GM20000 (cell line): Measurements from ENCODE around the gene CEP170.
"Not testable (repeated sequence)": the region's sequence is repeated elsewhere in the genome, so short reads cannot be mapped to it uniquely, and the experiment has no call there.

Experiments used
- DNase-seq: peaks from one replicate; pipeline ENCODE4 v3.0.0; 2012; ENCODE audit warnings: low spot score
- CTCF ChIP-seq: IDR thresholded peaks from 2 replicates; pipeline ENCODE4 v1.5.1; 2012; ENCODE audit warnings: mild to moderate bottlenecking, control low read depth; ENCODE audit errors: extremely low read depth, missing control alignments

CEP170 gene

DNA sequence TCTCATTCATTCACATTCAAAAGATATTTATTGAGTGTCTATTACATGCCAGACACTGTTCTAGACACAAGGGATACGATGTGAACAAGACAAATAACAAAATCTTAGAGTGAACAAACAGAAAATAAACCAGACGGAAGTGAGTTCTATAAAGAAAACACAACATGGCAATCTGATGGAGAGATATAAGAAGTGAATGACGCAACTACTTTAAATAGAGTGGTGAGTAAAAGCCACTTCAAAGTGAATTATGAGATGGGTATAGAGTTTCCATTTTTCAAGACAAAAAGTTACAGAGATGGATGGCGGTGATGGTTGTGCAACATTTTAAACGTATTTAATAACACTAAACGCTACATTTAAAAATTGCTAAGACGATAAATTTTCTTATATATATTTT is 75.4 kb downstream of the CEP170 start:
- no peak for TF ChIP-seq CTCF
- DNase-seq: no peak

DNA sequence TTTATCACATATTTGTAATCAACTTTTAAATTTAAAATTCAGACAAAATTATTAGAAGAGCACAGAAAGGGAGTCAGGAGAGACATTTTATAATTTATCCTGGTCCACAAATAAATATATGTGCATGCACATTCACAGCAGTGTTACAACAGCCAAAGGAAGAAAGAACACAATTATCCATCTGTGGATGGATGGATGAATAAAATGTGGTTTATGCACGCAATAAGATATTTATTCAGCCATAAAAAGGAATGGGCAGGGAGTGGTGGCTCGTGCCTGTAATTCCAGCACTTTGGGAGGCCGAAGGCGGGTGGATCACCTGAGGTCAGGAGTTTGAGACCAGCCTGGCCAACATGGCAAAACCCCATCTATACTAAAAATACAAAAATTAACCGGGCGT is 77.3 kb downstream of the CEP170 start:
- not testable (repeated sequence) for DNase-seq

- DNase-seq: not testable (repeated sequence)
Measured at GRCh38 chr1:243173758-243174369, 81.2 kb downstream of the CEP170 start.

DNA sequence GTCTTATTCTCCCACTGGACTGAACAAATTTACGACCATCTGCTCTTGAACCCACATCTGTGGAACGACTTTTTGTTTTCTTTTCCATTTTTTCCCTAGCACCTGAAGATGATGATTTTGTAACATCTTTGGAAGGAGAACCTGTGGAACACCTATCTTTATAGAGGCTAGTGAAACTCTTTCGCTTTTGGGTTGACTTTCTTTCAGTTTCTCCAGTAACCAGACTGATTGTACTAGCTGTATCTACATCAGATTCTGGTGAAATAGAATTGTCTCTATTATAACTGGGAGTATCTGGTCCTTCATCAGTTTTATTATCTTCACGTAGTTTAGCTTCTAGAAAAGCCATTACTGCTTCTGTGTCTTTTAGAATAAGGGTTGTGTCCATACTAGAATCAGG is 90.2 kb downstream of the CEP170 start:
- not testable (repeated sequence) for DNase-seq

- DNase-seq: not testable (repeated sequence)
Measured at GRCh38 chr1:243150906-243151305, 104.2 kb downstream of the CEP170 start.

DNA sequence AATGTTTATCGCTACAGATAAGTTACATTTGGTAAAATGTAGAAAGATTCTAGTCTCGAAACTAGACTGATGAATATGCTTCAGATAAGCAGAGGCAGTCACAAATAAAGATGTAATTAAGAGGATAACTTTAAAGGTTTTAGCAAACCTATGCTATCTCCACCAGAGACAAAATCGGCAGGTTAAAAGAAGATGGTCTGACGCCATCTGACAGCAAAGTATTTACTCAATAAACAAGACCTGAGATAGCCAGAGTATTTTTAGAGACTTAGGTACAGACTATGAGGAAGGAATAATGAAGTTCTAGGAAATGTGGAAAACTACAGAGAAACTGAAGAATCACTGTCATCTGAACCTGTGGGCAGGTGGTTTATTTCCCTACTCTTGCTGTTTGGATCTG is 106.0 kb downstream of the CEP170 start:
- DNase-seq: not testable (repeated sequence)

DNA sequence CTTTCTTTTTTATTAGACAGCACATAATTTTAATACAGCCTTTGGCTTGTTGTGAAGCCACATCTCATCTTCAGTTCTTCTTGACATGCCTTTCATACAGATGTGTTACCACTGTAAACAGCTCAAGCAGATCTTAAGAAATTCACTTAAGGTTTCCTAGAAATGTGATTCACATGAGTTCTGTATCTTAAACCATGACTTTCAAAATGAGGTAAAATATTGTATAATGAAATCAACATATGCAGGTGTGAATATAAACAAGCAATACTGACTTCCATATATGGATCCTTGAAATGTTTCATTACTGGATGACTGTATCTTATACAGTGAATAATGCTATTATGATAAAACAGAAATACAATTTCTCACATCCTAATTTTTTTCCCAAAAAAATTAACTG is 107.7 kb downstream of the CEP170 start:
- not testable (repeated sequence) for DNase-seq

DNA sequence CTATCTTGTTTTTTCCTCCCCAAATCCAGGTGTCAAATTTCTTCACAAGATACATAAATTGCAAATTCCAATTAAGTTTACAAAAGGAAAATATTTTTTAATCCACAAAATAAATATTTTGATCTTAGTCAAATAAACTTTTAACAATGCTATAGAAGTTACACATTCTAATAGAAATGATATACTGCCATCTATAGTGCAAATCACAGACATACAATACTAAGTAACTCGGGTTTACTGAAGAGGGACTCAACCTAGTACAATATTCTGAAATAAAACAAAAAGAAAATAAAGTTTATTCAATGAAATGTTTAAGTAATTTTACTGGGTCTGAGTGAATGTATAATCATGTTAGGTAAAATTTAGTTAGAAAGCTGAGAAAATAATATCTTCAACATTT is 114.6 kb downstream of the CEP170 start:
- not testable (repeated sequence) for DNase-seq

DNA sequence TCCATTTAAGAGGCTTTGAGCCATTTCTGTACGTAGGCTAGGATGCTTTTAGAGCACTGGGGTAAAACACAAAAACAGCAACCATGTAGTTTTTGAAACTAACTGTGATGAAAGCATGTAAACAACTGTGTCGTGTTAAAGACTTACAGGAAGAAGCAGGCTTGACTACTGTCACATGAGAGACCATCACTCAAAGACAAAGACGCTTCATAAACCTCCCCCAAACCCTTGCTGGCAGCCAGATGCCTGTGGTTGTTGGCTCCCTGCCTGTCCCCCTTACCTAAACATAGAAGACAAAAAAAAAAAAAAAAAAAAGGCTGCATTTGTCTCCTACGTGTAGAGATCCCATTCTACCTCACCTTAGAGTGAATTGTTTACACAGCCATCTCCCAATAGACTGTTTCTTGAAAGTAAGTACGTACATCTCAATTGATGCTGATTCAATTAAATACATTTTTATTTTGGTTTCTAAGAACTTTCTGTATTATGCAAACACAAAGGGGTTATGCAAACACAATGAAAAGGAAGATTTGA is 132.1 kb downstream of the CEP170 start:
- not testable (repeated sequence) for DNase-seq

- not testable (repeated sequence) for DNase-seq
Measured at GRCh38 chr1:243121939-243122338, 133.1 kb downstream of the CEP170 start.

- not testable (repeated sequence) for DNase-seq
Measured at GRCh38 chr1:243118601-243119322, 136.3 kb downstream of the CEP170 start.

- not testable (repeated sequence) for DNase-seq
Measured at GRCh38 chr1:243116187-243116586, 138.9 kb downstream of the CEP170 start.

DNA sequence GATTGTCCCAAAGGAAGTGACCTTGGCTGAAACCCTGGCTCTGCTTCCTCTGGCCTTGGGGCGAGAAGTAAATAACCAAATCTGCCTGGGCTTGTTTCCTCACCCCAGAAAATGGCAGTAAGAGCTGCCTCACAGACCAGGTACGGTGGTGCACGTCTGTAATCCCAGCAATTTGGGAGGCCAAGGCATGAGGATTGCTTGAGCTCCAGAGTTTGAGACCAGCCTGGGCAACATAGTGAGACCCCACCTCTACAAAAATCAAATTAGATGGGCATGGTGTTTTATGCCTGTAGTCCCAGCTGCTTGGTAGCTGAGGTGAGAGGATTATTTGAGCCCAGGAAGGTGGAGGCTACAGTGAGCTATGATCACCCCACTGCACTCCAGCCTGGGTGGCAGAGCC is 140.3 kb downstream of the CEP170 start:
- DNase-seq: not testable (repeated sequence)

DNA sequence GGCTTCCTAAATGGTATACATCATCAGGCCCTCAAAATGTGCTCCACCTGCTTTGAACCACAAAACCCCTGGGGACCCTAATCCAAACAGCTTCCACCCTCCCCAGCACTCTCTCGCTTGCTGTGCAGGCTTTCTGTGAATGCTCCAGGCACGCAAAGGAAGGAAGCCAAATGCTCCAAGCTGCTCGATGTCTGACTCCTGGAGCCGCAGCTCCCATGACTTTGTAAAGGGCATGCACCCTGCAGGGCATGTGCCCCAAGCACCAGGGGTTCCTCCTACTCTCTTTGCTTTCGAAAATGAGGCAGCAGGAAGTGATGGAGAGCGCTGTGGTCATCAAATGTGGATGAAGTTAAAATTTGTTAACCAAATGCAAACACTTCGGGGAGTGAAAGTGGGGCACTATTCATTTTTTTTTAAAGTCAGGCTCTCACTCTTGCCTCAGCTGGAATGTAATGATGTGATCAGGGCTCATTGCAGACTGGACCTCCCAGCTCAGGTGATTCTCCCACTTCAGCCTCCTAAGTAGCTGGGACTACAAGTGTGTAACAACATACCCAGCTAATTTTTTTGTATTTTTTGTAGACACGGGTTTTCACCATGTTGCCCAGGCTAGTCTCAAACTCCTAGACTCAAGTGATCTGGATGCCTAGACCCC is 140.9 kb downstream of the CEP170 start:
- peak; percentile 5 for DNase-seq

DNA sequence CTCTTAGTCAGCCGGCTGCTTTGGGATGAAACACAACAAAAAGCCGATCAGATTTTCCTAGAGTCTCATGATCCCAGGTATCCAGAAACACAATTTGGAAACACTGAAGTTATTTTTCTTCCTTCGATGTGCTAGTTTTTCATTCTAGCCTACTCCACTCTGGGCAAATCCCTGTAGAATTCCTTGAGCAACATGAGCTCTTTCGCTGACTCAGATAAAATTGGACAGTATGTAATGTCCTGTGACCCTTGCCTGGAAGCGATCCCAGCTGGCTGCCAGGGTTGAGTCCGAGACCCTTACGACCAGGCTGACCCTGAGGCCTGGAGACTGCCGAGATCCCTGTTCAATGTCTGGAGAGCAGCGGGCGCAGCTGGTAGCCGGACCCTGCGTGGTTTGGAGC is 147.9 kb downstream of the CEP170 start:
- not testable (repeated sequence) for DNase-seq

DNA sequence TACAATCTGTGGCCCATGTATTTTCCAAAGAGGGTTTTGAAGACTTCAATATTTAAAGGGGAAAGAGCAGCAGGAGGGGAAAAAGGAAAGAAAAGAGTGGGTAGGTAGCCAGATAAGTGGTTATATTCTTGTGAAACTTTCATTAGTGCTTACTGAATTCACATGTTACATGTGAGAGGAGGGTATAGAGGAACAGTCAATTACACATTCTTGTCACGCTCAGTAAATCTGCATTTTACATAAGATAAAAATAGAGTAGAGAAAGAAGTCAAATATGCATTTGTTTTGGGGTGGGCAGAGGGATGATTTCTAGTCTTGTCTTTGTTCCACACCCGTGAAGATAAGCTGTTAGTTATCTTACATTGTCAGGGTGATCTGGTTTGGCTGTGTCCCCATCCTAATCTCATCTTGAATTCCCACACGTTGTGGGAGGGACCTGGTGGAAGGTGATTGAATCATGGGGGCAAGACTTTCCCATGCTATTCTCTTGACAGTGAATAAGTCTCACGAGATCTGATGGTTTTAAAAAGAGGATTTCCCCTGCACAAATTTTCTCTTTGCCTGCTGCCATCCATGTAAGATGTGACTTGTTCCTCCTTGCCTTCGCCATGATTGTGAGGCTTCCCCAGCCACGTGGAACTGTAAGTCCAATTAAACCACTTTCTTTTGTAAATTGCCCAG is 149.3 kb downstream of the CEP170 start:
- DNase-seq: not testable (repeated sequence)

DNA sequence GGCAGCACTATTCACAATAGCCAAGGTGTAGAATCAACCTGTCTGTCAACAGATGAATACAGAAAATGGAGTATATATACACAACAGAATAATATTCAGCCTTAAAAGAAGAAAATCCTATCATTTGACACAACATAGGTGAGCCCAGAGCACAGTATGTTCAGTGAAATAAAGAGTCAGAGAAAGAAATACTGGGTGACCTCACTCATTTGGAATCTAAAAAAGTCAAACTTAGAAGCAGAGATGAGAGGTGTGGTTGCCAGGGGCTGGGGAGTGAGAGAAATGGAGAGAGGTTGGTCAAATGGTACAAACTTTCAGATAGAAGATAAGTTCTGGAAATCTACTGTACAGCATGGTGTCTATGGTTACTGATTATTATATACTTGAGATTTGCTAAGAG is 150.0 kb downstream of the CEP170 start:
- not testable (repeated sequence) for DNase-seq

- DNase-seq: not testable (repeated sequence)
Measured at GRCh38 chr1:243104452-243104851, 150.6 kb downstream of the CEP170 start.

DNA sequence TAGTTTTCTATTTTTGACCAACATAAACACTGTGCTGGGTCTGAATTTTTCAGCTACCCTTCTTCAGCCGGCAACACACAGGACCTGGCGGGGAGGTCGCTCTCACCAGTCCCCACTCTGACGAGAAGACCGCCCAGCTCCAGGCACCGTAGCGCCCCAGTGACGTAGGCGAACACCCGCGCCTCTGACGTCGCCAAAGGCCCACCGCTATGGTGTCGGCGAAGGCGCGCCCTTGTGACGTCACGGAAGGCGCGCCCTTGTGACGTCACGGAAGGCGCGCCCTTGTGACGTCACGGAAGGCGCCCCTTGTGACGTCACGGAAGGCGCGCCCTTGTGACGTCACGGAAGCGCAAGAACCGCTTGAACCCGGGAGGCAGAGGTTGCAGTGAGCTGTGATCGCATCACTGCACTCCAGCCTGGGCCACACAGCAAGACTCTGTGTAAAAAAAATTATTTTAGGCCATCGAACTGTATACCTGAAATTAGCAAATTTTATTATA is 153.5 kb downstream of the CEP170 start:
- DNase-seq: peak; percentile 57

GRCh38 chr1:243087368-243087767 is 167.7 kb downstream of the CEP170 start:
- DNase-seq: not testable (repeated sequence)
